Sigmoid colon (tissue), 7 donors: Measurements from ENCODE around the gene SMOC2. TPM values are rescaled to one million over a fixed set of nuclear protein-coding genes. Genes with fewer than 3 reads are reported as not detected.

ENCODE experiments used
- DNase-seq: peaks from one replicate; pipeline ENCODE4 v3.0.0-alpha.2; 2019
- H3K27ac ChIP-seq, 4 donors: fragments of 200-600 bp; sonication (generic); one replicate each; pipeline ENCODE4 v1.5.1; 2016 to 2019; ENCODE audit warnings: mild to moderate bottlenecking in 1 of 4
- H3K27me3 ChIP-seq, 3 donors: fragments of 200-600 bp; sonication (generic); one replicate each; pipeline ENCODE4 v1.5.1; 2019; ENCODE audit warnings: mild to moderate bottlenecking in 1 of 3
- H3K36me3 ChIP-seq, 4 donors: fragments of 200-600 bp; sonication (generic); one replicate each; pipeline ENCODE4 v1.5.1; 2016 to 2019
- H3K4me1 ChIP-seq, 4 donors: fragments of 200-600 bp; sonication (generic); one replicate each; pipeline ENCODE4 v1.5.1; 2017 to 2019
- H3K4me3 ChIP-seq, 4 donors: fragments of 200-600 bp; sonication (generic); one replicate each; pipeline ENCODE4 v1.5.1; 2017 to 2019; ENCODE audit warnings: mild to moderate bottlenecking in 2 of 4, moderate library complexity in 1 of 4
- H3K9me3 ChIP-seq, 4 donors: fragments of 200-600 bp in 3 of 4; sonication (generic) in 3 of 4; one replicate each; pipeline versions ENCODE4 v1.5.1 to v1.6.1; 2013 to 2019
- EP300 ChIP-seq, 4 donors: sonication (generic); formaldehyde crosslinking; IDR thresholded peaks; one replicate each; pipeline ENCODE4 v1.6.1; 2017; ENCODE audit warnings: antibody characterized with exemption in 4 of 4
- POLR2A ChIP-seq, 2 donors: fragments of 450-650 bp; IDR thresholded peaks; one replicate each; pipeline ENCODE4 v1.6.1; 2016; ENCODE audit warnings: antibody characterized with exemption in 2 of 2, mild to moderate bottlenecking in 2 of 2, moderate library complexity in 2 of 2
- POLR2AphosphoS5 ChIP-seq, 4 donors: sonication (generic); formaldehyde crosslinking; IDR thresholded peaks; one replicate each; pipeline ENCODE4 v1.6.1; 2017; ENCODE audit warnings: antibody characterized with exemption in 4 of 4
- WGBS, 2 donors: extraction: QIAGEN DNeasy Blood & Tissue Kit; methylation state at CpG; one replicate each; pipeline ENCODE4 v1.1.7; 2013; 5-methylcytosine and 5-hydroxymethylcytosine counted together
- intact Hi-C: fragments of 100-400 bp; cut with DNase I; formaldehyde crosslinking; loops from one replicate; pipeline ENCODE4 v1.15.1; 2023
- polyA plus RNA-seq, 3 donors: library from polyadenylated mRNA; stranded (reverse); fragments of 200-250 nt; gene quantifications; one replicate each; pipeline ENCODE4 v1.2.3, GENCODE V29; 2013
- total RNA-seq, 4 donors: library from RNA; depleted of rRNA; stranded (reverse); fragments of >200 nt; gene quantifications; one replicate each; pipeline ENCODE4 v1.1.0, GENCODE V29; 2016
- TF ChIP-seq, protein P1 (sequence below), 4 experiments: fragments of 450-650 bp in 3 of 4; fragments of 200-600 bp in 1 of 4; IDR thresholded peaks; one replicate each; pipeline ENCODE4 v1.5.1; 2016 to 2019; ENCODE audit warnings: antibody characterized with exemption in 4 of 4, mild to moderate bottlenecking in 3 of 4, moderate library complexity in 2 of 4
- donor health status: healthy with polysubstance abuse.
- donor health status: Bipolar disorder and iron deficiency.
- donor health status: healthy.

Gene SMOC2
- total and polyA plus RNA-seq, 7 donors: 4.2 to 130 (median 33.5) TPM

DNA sequence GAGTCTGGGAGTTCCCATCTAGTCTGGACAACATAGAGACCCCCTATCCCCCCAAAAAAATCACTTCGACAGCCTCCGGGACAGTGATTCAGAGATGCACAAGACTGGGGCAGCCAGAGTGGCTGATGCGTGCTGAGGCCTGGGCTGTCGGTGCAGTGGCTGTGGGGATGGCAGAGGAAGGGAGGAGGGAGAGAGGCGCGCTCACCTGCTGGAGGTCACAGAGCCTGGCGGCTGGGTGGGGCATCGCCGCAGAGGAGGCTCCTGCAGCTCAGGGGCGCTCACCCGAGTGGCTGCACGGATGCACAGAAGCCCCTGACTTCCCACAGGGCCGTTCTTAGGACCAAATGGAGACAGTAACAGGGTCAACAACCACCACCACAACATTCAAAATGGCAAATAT lies 182.8 kb downstream of the SMOC2 start:
- H3K27me3 ChIP-seq: no peaks in the 10 kb centered on the region
- H3K4me1 ChIP-seq: peaks cover 0 to 21% (median 12%) of the 10 kb centered on the region in 4 donors
- no peaks in the 10 kb centered on the region for H3K36me3 ChIP-seq
- intact Hi-C loops: loop anchor here (10.0 kb wide), 1 partner anchor 261 kb away; no protein-coding TSS in a partner anchor
- TF ChIP-seq, protein P1, sequence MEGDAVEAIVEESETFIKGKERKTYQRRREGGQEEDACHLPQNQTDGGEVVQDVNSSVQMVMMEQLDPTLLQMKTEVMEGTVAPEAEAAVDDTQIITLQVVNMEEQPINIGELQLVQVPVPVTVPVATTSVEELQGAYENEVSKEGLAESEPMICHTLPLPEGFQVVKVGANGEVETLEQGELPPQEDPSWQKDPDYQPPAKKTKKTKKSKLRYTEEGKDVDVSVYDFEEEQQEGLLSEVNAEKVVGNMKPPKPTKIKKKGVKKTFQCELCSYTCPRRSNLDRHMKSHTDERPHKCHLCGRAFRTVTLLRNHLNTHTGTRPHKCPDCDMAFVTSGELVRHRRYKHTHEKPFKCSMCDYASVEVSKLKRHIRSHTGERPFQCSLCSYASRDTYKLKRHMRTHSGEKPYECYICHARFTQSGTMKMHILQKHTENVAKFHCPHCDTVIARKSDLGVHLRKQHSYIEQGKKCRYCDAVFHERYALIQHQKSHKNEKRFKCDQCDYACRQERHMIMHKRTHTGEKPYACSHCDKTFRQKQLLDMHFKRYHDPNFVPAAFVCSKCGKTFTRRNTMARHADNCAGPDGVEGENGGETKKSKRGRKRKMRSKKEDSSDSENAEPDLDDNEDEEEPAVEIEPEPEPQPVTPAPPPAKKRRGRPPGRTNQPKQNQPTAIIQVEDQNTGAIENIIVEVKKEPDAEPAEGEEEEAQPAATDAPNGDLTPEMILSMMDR (IDR thresholded peaks at IDR 0.05): no peak
- H3K9me3 ChIP-seq: no peaks in the 10 kb centered on the region
- no peak overlapping the region for H3K27ac ChIP-seq
- WGBS, 2 donors: 86 to 88% methylated on average over 13 of the region's 13 CpGs
- DNase-seq: peak; percentile 50
- H3K4me3 ChIP-seq: no peak overlapping the region

DNA sequence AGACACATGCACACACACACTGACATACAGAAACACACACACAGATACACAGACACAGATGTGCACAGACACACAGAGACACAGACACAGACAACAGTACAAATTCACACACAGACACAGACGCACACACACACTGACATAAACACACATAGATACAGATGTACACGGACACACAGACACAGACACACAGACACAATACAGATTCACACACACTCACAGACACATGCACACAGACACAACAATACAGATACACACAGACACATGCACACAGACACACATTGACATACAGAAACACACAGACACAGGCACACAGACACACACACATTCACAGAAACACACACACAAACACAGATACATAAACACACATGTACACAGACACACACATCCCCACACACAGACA lies 183.6 kb downstream of the SMOC2 start:
- Histone ChIP-seq H3K27ac (no peak overlapping the region), H3K27me3 (no peaks in the 10 kb centered on the region), H3K4me1 (peaks cover 0 to 27% (median 18%) of the 10 kb centered on the region in 4 donors), H3K4me3 (no peak overlapping the region), H3K36me3 (no peaks in the 10 kb centered on the region), H3K9me3 (no peaks in the 10 kb centered on the region)
- WGBS, 2 donors: 93 to 94% methylated on average over 2 of the region's 2 CpGs
- intact Hi-C loops: loop anchor here (10.0 kb wide), 1 partner anchor 260 kb away; no protein-coding TSS in a partner anchor
- no peak for DNase-seq
- TF ChIP-seq POLR2AphosphoS5 (IDR thresholded peaks at IDR 0.05) (no peak), EP300 (IDR thresholded peaks at IDR 0.05) (no peak), POLR2A (IDR thresholded peaks at IDR 0.05) (no peak)
- TF ChIP-seq, protein P1 (IDR thresholded peaks at IDR 0.05): no peak

DNA sequence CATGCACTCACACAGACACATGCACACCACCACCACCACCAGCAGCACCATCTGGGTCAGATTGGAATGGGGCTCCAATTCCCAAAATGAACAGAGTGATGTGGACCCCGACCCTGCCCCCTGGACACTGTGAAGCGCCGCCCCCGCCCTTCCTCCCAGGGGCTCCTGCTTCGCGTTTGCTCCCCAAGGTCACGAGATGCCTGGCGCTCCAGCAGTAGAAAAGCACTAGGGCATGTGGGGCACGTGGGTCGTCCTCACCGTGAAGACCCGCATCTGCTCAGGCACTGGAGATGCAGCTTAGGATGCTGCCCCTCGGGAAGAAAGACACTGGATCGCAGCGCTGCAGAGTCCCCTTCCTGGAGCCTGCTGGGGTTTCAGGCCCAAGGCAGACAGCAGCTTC lies 184.0 kb downstream of the SMOC2 start:
- Histone ChIP-seq H3K27me3 (no peaks in the 10 kb centered on the region), H3K27ac (no peak overlapping the region), H3K4me1 (peaks cover 0 to 27% (median 18%) of the 10 kb centered on the region in 4 donors), H3K4me3 (no peak overlapping the region), H3K9me3 (no peaks in the 10 kb centered on the region), H3K36me3 (no peaks in the 10 kb centered on the region)
- WGBS, 2 donors: 90 to 92% methylated on average over 15 of the region's 15 CpGs
- no peak for TF ChIP-seq POLR2AphosphoS5 (IDR thresholded peaks at IDR 0.05)
- no peak for TF ChIP-seq EP300 (IDR thresholded peaks at IDR 0.05)
- TF ChIP-seq POLR2A (IDR thresholded peaks at IDR 0.05): no peak
- TF ChIP-seq, protein P1 (IDR thresholded peaks at IDR 0.05): no peak
- intact Hi-C loops: loop anchor here (5.0 to 10.0 kb wide), 2 partner anchors 48 to 260 kb away; no protein-coding TSS in a partner anchor
- peak; percentile 47 for DNase-seq

DNA sequence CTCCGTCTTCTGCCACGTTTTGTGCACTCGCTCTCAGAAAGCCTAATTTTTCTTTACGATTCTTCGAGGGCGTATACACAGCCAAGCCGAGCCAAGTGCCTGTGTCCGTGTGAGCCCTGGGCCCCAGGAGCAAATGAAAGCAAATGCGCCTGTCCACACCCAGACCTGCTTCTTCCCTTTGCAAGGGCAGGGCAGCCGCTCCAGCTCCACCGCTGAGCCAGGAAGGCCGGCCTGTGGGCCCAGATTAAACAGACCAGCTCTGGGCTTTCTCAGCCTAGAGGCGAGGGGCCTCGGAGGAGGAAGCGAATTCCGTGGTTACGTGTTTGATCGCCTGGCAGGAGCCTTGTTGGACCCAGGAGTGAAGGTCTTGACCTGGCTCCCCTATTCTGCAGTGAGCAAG lies 184.6 kb downstream of the SMOC2 start:
- intact Hi-C loops: loop anchor here (5.0 to 10.0 kb wide), 2 partner anchors 48 to 259 kb away; no protein-coding TSS in a partner anchor
- H3K27me3 ChIP-seq: no peaks in the 10 kb centered on the region
- H3K4me3 ChIP-seq: no peak overlapping the region
- 76 to 80% methylated on average over 18 of the region's 18 CpGs for WGBS, 2 donors
- H3K4me1 ChIP-seq: peaks cover 0 to 27% (median 18%) of the 10 kb centered on the region in 4 donors
- peak; percentile 26 for DNase-seq
- H3K36me3 ChIP-seq: no peaks in the 10 kb centered on the region
- H3K9me3 ChIP-seq: no peaks in the 10 kb centered on the region
- H3K27ac ChIP-seq: no peak overlapping the region
- TF ChIP-seq, protein P1 (IDR thresholded peaks at IDR 0.05): no peak
- TF ChIP-seq POLR2A (IDR thresholded peaks at IDR 0.05) (no peak), EP300 (IDR thresholded peaks at IDR 0.05) (no peak), POLR2AphosphoS5 (IDR thresholded peaks at IDR 0.05) (no peak)
